Tibial nerve (tissue), 4 donors: Measurements from ENCODE around the gene COL6A2. TPM values are rescaled to one million over a fixed set of nuclear protein-coding genes. Genes with fewer than 3 reads are reported as not detected.

ENCODE experiments used
- DNase-seq, 2 donors: peaks; one replicate each; pipeline ENCODE4 v3.0.0-alpha.2; 2019; ENCODE audit warnings: low spot score in 2 of 2
- H3K27ac ChIP-seq, 4 donors: fragments of 200-600 bp; sonication (generic) in 3 of 4; one replicate each; pipeline ENCODE4 v1.5.1; 2017 to 2019; ENCODE audit warnings: mild to moderate bottlenecking in 1 of 4
- H3K27me3 ChIP-seq, 2 donors: fragments of 200-600 bp; sonication (generic) in 1 of 2; one replicate each; pipeline versions ENCODE4 v1.5.1 to v1.6.0; 2017 to 2019
- H3K36me3 ChIP-seq, 3 donors: fragments of 200-600 bp; sonication (generic); one replicate each; pipeline ENCODE4 v1.5.1; 2018 to 2019
- H3K4me1 ChIP-seq, 4 donors: fragments of 200-600 bp; sonication (generic) in 3 of 4; one replicate each; pipeline ENCODE4 v1.5.1; 2017 to 2019
- H3K4me3 ChIP-seq, 4 donors: fragments of 200-600 bp; sonication (generic) in 3 of 4; one replicate each; pipeline ENCODE4 v1.5.1; 2017 to 2019; ENCODE audit warnings: mild to moderate bottlenecking in 1 of 4, moderate library complexity in 1 of 4
- H3K9me3 ChIP-seq, 4 donors: fragments of 200-600 bp; sonication (generic) in 3 of 4; one replicate each; pipeline ENCODE4 v1.5.1; 2017 to 2019
- EP300 ChIP-seq, 2 donors: sonication (generic); formaldehyde crosslinking; IDR thresholded peaks; one replicate each; pipeline ENCODE4 v1.6.1; 2017; ENCODE audit warnings: antibody characterized with exemption in 2 of 2, mild to moderate bottlenecking in 1 of 2
- POLR2A ChIP-seq, 2 donors: fragments of 450-650 bp; IDR thresholded peaks; one replicate each; pipeline ENCODE4 v1.6.1; 2017; ENCODE audit warnings: antibody characterized with exemption in 2 of 2, mild to moderate bottlenecking in 2 of 2, moderate library complexity in 2 of 2
- WGBS, 2 donors: methylation state at CpG; one replicate each; pipeline ENCODE4 v1.1.5; 2018; 5-methylcytosine and 5-hydroxymethylcytosine counted together
- total RNA-seq, 4 donors: library from RNA; depleted of rRNA; stranded (reverse); fragments of >200 nt; gene quantifications; one replicate each; pipeline ENCODE4 v1.1.0, GENCODE V29; 2016
- TF ChIP-seq, protein P1 (sequence below), 5 experiments: fragments of 200-600 bp in 3 of 5; fragments of 450-650 bp in 2 of 5; sonication (generic) in 3 of 5; IDR thresholded peaks; one replicate each; pipeline ENCODE4 v1.5.1; 2016 to 2019; ENCODE audit warnings: antibody characterized with exemption in 5 of 5, mild to moderate bottlenecking in 3 of 5, moderate library complexity in 2 of 5

Gene COL6A2
- total RNA-seq, 4 donors from 2014 or later = 470 to 1,210 (median 744) TPM

DNA sequence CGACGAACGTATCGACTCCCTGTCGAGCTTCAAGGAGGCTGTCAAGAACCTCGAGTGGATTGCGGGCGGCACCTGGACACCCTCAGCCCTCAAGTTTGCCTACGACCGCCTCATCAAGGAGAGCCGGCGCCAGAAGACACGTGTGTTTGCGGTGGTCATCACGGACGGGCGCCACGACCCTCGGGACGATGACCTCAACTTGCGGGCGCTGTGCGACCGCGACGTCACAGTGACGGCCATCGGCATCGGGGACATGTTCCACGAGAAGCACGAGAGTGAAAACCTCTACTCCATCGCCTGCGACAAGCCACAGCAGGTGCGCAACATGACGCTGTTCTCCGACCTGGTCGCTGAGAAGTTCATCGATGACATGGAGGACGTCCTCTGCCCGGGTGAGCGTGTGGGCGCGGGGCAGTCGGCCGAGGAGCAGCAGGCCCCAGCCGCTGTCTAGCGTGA is 28.0 kb downstream of the COL6A2 start:
- H3K36me3 ChIP-seq = peaks cover 0 to 87% (median 0%) of the 10 kb centered on the region in 3 donors
- TF ChIP-seq EP300 (IDR thresholded peaks at IDR 0.05) (no peak), POLR2A (IDR thresholded peaks at IDR 0.05) (no peak)
- TF ChIP-seq, protein P1, sequence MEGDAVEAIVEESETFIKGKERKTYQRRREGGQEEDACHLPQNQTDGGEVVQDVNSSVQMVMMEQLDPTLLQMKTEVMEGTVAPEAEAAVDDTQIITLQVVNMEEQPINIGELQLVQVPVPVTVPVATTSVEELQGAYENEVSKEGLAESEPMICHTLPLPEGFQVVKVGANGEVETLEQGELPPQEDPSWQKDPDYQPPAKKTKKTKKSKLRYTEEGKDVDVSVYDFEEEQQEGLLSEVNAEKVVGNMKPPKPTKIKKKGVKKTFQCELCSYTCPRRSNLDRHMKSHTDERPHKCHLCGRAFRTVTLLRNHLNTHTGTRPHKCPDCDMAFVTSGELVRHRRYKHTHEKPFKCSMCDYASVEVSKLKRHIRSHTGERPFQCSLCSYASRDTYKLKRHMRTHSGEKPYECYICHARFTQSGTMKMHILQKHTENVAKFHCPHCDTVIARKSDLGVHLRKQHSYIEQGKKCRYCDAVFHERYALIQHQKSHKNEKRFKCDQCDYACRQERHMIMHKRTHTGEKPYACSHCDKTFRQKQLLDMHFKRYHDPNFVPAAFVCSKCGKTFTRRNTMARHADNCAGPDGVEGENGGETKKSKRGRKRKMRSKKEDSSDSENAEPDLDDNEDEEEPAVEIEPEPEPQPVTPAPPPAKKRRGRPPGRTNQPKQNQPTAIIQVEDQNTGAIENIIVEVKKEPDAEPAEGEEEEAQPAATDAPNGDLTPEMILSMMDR (IDR thresholded peaks at IDR 0.05) = no peak
- 85 to 91% methylated on average over 39 to 47 of the region's 47 CpGs for WGBS, 2 donors
- DNase-seq = peak in 1 of 2 donors; percentile 12
- H3K4me1 ChIP-seq = no peaks in the 10 kb centered on the region
- no peaks in the 10 kb centered on the region for H3K9me3 ChIP-seq
- no peak overlapping the region for H3K4me3 ChIP-seq
- H3K27me3 ChIP-seq = no peaks in the 10 kb centered on the region
- no peak overlapping the region for H3K27ac ChIP-seq

DNA sequence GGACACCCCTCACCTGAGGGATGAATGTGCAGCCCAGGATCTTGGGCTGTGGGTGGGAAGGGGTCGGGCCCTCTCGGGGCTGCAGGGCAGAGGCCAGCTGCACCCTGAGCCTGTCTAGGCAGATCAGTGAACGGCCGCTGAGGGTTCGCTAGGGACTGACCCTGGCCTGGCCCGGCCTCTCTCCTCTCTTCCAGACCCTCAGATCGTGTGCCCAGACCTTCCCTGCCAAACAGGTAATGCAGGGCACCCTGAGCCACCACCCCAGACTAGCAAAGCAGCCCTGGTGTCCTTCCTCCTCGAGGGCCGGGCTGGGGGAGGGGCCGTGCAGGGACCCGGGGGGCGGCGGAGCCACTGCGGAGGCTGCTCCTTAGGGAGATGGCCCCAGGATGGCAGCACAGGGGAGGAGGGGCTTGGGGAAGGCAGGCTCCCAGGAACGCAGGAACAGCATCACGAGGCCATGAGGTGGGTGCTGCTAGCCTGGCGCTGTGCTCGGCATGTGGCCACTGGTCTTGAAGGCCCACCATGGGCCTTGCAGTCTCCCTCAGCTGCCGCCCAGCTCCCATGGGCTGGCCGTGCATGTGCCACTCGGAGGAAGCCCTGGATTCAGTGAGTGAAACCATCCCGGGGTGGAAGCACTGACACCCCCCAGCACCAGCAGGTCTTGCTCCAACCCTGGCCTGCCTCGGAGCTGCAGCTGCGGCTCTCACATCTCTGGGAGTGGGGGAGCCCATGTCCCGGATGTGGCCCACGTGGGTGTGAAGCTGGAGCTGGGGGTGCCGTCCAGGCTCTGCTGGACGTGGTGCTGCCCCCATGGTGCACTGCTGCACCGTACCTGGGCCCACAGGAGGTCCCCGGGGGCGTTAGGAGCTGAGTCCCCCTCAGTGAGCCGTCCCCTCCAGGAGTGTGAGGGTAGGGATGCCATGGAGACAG is 28.7 kb downstream of the COL6A2 start:
- peak in 1 of 2 donors; percentile 11 for DNase-seq
- H3K4me1 ChIP-seq = no peaks in the 10 kb centered on the region
- WGBS, 2 donors = 82 to 83% methylated on average over 17 to 21 of the region's 32 CpGs
- no peaks in the 10 kb centered on the region for H3K9me3 ChIP-seq
- TF ChIP-seq EP300 (IDR thresholded peaks at IDR 0.05) (no peak), POLR2A (IDR thresholded peaks at IDR 0.05) (no peak)
- TF ChIP-seq, protein P1 (IDR thresholded peaks at IDR 0.05) = no peak
- H3K27me3 ChIP-seq = no peaks in the 10 kb centered on the region
- peaks cover 0 to 80% (median 0%) of the 10 kb centered on the region in 3 donors for H3K36me3 ChIP-seq
- no peak overlapping the region for H3K27ac ChIP-seq
- no peak overlapping the region for H3K4me3 ChIP-seq

DNA sequence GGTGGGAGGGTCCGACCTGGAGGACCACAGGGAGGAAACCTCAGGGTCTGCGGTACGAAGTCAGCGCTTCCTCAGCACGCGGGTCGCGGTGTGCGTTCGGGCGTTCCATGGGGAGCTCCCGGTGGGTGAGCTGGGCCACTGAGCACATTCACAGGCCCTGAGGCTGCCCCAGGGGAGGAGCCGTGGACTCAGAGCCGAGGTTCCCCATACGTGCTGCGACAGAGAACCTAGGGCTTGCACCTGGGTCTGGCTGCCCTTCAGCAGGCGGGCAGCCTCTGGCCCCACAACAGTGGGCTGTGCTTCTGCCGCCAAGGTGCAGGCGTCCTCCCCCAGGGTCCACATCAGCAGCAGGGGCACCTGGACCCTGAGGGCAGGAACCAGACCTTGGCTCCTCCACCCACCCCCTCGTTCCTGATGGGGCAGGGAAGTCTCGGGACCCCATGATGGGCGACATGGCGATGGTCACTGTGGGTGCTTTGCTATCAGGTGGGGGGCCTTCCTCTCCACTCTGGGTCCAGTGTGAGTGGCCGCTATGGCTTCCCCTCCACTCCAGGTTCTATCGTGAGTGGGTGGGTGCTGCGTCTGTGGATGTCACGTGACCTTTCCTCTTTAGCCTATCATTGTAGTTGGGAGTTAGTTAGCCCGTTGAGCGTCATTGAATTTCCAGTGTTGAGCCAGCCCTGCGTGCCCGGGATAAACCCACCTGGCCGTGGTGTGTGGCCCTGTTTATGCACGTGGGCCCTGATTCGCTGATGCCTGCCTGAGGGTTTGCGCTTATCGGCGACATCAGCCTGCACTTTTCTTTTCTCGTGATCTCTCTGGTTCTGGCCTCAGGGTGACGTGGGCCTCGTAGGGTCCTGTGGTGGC is 29.6 kb downstream of the COL6A2 start:
- Histone ChIP-seq H3K36me3 (peaks cover 0 to 76% (median 0%) of the 10 kb centered on the region in 3 donors), H3K27me3 (no peaks in the 10 kb centered on the region), H3K4me1 (no peaks in the 10 kb centered on the region), H3K4me3 (no peak overlapping the region), H3K27ac (no peak overlapping the region), H3K9me3 (no peaks in the 10 kb centered on the region)
- peak in 1 of 2 donors; percentile 11 for DNase-seq
- 91% methylated on average over 35 of the region's 40 CpGs for WGBS, 2 donors
- TF ChIP-seq EP300 (IDR thresholded peaks at IDR 0.05) (no peak), POLR2A (IDR thresholded peaks at IDR 0.05) (no peak)
- TF ChIP-seq, protein P1 (IDR thresholded peaks at IDR 0.05) = no peak

- no peaks in the 10 kb centered on the region for H3K27me3 ChIP-seq
- 73% methylated on average over 23 of the region's 23 CpGs for WGBS, 2 donors
- no peak overlapping the region for H3K27ac ChIP-seq
- no peaks in the 10 kb centered on the region for H3K9me3 ChIP-seq
- H3K36me3 ChIP-seq = peaks cover 0 to 72% (median 0%) of the 10 kb centered on the region in 3 donors
- H3K4me3 ChIP-seq = no peak overlapping the region
- DNase-seq = no peak
- TF ChIP-seq POLR2A (IDR thresholded peaks at IDR 0.05) (no peak), EP300 (IDR thresholded peaks at IDR 0.05) (no peak)
- TF ChIP-seq, protein P1 (IDR thresholded peaks at IDR 0.05) = no peak
- no peaks in the 10 kb centered on the region for H3K4me1 ChIP-seq
Observed at GRCh38 chr21:46128106-46128932, 30.4 kb downstream of the COL6A2 start.
